GM08714 (cell line): ENCODE data around the gene KRTAP10-5.

Experiments used
- H3K4me3 ChIP-seq: fragments of 200-500 bp; sonication (Bioruptor generic); 2 replicates; pipeline ENCODE4 v1.5.1; 2014; ENCODE audit warnings: mild to moderate bottlenecking, low read length, inconsistent platforms
- ZNF274 ChIP-seq: IDR thresholded peaks from 2 replicates; pipeline ENCODE4 v1.6.1; 2012; ENCODE audit warnings: mild to moderate bottlenecking, low read depth, low read length

KRTAP10-5 gene

DNA sequence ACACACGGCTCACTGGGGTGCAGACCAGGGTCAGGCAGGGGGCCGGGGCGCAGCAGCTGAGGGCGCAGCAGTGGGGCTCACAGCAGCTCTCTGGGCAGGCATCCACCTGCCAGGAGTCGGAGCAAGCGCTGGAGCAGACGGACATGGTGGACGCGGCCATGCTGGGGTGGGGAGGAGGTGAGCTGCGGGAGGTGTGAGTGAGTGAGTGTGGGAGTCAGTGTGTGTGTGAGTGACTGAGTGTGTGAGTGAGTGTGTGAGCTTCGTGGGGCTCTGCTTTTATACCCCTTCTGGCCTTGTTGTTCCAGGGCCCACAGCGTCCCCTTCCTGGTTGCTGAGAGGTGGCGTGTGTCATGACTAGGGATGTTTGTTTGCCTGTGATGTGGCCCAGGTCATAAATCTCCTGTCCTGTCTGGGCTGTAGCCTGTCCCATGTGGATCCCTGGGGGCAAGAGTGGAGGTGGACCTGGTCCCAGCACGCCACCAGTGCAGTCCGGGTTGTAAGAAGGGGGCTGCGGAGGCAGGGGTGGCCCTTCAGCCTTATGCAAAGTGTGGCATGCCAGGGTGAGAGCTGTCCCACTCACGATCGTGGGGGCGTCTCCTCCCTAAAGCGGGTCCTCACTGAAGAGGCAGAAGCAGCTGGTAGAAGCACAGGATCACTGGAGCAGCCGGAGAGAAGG, 40.3 kb downstream of the KRTAP10-5 start, which contains the start of gene KRTAP10-1:
Gene KRTAP10-1, minus strand, starts transcription at position 205 of the 676 bp plus-strand sequence. Its CDS starts 45 bp downstream, at position 160.
- H3K4me3 ChIP-seq, result no peak within 1 kb of the TSS
- no peak for TF ChIP-seq ZNF274

DNA sequence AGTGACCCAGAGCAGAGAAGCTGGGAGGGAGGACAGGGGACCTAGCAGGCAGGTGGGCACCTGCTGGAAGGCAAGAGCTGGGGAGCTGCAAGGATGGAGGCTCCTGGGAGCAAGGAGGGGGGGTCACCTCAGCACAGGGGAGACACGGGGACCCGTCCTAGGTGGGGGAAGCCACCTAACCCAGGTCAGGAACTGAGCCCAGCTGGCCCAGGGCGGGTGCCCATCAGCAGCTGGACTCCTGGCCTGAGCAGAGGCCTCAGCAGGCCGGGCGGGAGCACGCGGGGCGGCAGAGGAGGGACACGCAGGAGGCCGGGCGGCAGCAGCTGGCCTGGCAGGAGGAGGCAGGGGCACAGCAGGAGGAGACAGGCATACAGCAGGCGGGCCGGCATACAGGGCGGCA, 41.4 kb downstream of the KRTAP10-5 start:
- TF ChIP-seq ZNF274, result no peak
- H3K4me3 ChIP-seq, result no peak overlapping the region

DNA sequence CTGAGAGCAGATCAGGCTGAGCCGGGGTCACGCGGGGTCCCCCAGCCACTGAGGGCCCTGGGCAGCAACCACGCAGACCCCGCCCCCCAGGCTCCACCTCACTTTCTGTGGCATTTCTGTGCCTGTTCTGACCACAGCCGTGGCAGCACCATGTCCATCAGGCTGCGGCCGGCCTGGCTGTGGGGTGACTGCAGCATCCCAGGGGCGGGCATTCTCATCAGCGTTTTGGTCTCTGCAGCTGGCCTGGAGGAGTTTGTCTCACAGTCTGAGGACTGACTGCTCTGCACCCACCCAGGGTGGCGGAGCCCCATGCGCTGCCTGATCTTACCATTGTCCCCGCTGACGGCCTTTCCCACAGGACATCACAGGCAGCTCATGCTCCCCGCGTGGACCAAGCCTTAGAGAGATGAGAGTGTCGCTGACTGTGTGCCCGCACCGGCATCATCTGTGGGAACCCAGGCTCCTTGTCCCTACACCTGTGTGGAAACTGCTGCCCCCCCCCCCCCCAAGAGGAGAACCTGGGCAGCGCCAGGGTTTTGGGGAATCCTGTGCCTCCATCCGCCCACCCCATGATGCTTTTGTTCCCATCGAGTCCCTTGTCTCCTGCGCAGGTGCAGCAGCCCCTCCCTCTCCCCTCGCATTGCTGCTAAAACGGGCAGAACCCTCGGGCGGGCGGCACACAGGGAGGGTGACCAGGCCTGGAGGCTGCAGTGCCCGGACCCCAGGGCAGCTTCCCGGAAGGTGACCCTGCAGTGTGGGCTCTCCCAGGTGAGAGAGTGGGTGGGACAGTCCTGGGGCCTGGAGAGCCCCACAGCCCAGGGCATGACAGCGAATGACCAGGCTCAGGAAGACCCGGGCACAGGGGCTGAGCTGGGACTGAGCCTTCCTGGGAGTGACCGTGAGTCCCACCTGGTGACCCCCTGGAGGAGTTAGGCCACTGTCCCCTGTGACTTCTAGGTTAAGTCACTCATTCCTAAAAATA, 42.2 kb downstream of the KRTAP10-5 start:
- TF ChIP-seq ZNF274, result no peak
- no peak overlapping the region for H3K4me3 ChIP-seq

DNA sequence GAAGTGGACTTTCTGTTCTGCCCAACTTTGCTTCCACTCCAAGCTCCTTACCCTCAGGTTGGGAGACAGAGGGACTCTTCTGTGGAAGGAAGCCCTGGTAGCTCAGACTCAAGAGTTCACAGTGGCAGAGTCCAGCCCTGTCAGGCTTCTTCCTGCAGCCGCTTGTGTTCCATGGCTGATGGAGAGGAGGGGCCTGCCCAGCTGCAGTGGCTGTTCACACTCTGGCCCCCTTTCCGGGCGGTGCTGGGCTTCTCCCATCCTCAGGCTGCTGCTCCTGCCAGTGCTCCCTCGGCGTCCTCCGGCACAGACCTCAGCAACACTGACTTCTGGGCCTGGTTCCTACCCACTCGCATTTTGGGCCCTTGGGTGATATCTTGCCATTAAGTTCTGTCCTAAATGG, 44.4 kb downstream of the KRTAP10-5 start:
- TF ChIP-seq ZNF274, result no peak
- no peak overlapping the region for H3K4me3 ChIP-seq

DNA sequence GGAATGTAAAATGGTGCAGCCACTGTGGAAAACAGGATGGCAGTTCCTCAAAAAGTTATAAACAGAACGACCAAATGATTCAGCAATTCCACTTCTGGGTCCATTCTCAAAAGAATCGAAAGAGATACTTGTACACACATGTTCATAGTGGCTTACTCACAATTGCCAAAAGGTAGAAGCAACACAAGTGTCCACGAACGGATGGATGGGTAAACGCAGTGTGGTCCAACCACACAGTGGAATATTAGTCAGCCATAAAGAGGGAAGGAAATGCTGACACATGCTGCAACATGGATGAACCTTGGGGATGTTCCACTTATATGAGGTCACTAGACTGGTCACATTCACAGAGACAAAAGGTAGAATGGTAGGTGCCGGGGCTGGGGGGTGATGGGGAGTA, 45.7 kb downstream of the KRTAP10-5 start:
- no peak for TF ChIP-seq ZNF274
- no peak overlapping the region for H3K4me3 ChIP-seq

DNA sequence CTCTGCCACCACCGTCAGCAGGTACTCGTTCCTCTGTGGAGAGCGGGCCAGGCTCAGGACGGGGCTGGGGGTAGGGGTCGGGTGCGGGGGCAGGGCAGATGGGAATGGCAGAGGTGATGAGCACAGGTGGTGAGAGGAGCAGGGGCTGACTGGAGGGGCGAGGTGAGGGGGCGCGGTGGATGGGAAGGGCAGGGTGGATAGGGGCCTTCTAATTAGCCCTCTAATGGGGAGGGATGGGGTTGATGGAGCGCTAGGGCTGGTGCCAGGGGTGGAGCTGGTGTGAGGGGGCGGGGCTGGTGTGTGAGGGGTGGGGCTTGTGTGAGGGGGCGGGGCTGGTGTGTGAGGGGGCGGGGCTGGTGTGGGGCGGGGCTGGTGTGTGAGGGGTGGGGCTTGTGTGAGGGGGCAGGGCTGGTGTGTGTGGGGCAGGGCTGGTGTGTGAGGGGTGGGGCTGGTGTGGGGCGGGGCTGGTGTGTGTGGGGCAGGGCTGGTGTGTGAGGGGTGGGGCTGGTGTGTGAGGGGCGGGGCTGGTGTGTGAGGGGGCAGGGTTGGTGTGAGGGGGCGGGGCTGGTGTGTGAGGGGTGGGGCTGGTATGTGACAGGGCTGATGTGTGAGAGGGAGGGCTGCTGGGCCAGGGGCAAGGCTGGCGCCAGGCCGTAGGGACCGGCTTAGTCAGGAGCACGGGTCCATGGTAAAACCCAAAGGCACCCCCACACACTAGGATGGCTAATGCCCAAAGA, 46.3 kb downstream of the KRTAP10-5 start:
- H3K4me3 ChIP-seq, result no peak overlapping the region
- no peak for TF ChIP-seq ZNF274

DNA sequence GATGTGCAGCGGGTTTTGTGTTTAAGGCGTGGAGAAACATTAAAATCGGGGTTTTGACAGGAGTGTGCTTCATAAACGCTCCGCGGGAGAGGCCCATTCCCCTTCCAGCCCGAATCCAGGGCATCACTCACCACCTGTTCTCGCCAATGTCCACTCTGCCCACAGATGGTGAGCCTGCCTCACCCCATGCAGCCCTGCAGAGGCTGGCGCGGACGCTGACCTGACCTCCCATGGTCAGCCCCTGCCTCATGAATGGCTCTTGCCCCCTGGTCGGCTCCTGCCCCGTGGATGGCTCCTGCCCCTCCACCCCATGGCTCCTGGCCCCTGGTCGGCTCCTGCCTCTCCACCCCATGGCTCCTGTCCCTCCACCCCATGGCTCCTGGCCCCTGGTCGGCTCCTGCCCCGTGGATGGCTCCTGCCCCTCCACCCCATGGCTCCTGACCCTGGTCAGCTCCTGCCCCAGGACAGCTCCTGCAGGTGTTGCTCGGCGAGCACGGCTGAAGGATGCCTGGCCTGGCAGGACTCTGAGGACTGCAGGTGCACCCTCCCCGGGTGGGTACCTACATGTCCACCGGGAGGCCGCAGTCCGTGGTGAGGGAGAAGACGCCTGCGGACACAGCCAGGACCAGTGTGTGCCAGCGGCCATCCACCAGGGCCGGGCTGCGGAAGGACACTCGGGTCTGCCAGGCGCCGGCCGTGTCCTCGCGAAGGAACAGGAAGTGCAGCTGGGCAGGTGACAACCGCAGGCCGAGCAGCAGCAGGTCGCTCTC, 47.1 kb downstream of the KRTAP10-5 start:
- H3K4me3 ChIP-seq, result no peak overlapping the region
- TF ChIP-seq ZNF274, result no peak

DNA sequence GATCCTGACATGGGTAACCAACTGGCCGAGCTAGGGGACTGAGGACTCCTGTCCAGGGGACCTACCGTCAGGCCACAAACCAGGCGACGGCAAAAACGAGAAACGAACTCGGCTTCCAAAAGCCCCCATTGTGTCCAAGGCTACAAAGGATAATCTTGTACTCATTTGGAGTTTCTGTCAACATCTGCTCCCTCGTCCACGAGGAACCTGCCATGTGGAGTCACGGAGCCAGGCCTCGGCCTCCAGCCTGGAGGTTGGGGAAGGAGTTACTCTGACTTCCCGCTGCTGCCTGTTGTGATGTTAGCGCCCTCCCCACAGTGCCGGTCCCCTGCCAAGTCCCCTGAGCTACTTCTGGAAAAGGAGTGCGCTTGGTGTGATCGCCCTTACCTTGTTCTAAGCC, 47.7 kb downstream of the KRTAP10-5 start:
- H3K4me3 ChIP-seq, result no peak overlapping the region
- no peak for TF ChIP-seq ZNF274

DNA sequence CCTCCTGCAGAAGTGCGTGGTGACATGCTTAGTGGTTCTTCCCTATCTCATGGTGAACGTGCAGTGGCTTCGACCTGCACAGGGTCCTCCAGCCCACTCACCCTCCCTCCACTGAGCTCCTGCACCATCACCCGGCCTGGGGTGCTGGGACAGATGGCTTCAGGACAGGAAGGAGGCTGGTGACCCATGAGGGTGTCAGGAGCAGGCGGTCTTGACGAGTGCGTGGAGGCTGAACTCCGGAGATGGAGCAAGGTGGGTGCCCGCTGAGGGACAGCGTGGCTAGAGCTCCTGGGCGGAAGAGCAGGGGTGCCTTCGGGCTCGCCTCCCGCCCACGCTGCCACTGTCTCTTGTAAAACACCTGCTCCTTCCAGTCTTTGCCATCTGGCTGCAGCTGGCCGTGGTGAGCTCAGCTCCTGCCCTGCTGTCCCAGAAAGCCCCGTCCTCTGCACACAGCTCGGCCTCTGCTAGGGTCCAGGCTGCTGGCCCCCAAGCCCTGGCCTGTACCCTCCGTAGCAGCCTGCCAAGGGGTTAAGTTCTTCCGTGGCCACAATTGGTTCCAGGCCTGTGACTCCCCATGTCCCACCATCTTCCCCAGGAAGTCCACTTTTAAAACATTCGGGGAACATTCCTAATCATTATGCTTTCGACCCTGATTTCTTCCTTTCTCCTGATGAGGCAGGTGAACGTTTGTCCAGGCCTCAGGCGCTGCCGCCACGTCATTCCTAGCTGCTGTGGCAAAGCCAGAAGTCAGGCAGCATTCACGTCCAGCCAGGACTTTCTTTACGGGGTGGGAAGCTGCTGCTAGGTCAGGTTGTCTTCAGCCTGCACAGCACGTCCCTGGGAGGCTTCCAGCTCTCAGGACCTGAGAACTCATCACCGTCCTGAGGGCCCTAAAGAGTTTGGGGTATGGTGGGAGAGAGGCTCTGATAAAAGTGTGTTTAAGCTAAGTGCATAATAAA, 48.5 kb downstream of the KRTAP10-5 start:
- H3K4me3 ChIP-seq, result no peak overlapping the region
- no peak for TF ChIP-seq ZNF274

DNA sequence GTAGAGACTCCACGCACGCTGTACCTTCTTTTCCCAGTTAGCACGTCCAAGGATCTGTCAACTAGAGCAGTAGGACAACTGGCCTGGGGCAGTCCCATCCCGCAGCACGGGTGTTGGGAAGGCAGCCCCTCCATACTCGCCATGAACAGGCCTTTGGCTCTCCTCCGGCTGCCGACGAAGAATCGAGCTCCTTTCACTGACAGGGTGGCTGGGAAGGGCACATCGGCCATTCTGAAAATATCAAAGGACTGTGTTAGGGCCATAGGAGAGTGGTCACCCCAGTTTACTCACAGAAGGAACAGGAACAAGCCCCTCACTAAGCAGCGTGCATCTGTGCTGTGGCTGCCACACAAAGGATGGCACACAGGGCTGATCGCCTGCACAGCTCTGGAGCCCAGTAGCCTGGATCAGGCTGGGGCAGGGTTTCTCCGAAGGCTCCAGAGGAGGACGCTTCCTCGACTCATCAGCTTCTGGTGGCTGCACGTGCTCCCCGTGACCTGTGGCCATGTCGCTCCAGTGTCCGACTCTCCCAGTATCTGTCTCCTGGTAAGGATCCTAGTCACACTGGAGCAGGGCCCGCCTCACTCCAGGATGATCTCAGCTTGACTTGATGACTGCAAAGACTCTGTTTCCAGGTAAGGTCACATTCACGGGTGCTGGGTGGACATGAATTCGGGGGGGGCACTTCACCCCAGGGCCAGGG, 49.4 kb downstream of the KRTAP10-5 start:
- no peak overlapping the region for H3K4me3 ChIP-seq
- no peak for TF ChIP-seq ZNF274

DNA sequence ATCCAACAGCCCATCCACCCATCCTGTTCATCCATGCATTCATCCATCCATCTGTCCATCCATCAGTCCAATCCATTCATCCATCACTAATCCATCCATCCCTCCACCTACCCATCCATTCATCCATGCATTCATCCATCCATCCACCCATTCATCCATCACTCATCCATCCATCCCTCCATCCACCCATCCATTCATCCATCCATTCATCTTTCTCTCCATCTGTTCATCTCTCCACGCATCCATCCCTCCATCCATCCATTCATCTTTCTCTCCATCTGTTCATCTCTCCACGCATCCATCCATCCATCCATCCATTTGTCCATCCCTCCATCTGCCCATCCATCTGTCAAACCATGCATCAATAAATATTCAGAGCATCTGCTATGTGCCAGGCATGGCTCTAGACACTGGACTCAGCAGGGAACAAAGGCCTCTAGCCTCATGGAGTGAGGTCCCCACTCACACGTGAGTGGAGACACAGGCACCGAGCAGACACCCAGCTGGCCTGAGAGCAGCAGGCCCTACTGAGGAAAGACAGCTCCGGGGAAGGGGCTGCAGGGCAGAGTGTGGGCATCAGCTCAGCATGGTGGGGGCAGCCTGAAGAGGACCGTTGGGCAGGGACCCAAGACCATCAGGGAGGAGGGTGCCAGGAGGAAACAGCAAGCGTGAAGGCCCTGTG, 50.0 kb downstream of the KRTAP10-5 start:
- no peak overlapping the region for H3K4me3 ChIP-seq
- no peak for TF ChIP-seq ZNF274
